Measurements from ENCODE around the gene CHURC1.
A peak's percentile ranks its signal among the peaks of the same experiment; 100 is the strongest.

CHURC1 gene

DNA sequence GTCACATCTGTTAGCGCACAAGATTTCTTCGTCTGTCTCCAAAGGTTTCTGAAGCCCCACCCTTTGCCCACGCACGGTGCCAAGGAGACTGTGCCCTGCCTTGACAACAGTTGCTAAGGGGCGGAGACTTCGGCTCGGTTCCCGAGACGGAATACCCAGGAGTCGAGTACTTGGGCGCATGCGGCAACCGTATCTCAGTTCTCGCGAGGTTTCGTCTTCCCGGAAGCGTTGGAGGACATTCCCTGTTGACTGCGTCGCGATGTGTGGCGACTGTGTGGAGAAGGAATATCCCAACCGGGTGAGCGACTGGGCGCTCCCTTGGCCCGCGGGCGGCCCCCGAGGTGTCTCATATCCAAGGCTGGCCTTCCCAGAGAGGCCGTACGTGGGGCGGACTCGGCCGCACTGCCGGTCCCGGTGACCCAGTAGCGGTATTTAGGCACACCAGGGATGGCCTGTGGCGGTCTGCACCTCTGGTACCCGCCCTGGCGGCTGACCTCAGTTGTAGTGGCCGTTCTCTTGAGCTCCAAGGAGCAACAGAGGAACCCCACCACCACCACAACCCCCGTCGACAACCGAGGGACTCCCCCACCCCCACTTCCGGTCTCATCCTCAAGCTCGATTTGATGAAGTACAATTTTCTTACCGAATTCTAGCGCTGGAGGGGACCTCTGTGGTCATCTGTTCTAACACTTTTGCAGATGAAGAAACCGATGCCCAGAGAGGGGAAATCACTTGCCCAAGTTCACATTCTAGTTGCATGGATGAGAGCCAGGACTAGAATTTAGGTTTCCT is at the start of gene CHURC1:
Gene CHURC1, plus strand, starts transcription at position 219 of the 792 bp plus-strand sequence. Its CDS starts 41 bp downstream, at position 260.
- peak; percentile 93 for DNase-seq (ENCODE audit: low read depth)
- peak within 1 kb of the TSS; percentile 98 for H3K4me3 ChIP-seq (ENCODE audit: low read length)

DNA sequence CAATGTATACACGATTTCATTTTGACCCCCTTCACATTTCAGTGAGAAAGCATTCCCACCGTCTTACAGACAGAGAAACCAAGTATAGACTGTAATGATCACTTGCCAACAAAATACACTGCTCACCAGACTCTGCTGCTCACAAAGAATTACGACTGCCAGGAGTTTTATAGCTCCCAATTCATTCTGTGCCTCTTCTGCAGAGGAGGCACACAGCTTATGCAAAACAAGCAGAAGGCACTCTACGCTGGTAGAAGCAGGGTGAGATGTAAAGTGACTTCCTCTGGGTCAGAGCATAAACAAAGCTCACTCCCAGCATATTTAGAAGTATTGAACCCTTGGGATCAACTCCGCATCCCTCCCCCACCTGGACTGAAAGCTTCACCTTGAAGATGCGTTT is 49.1 kb upstream of the CHURC1 start:
- no peak overlapping the region for H3K4me3 ChIP-seq (ENCODE audit: low read length)
- TF ChIP-seq, protein P1, sequence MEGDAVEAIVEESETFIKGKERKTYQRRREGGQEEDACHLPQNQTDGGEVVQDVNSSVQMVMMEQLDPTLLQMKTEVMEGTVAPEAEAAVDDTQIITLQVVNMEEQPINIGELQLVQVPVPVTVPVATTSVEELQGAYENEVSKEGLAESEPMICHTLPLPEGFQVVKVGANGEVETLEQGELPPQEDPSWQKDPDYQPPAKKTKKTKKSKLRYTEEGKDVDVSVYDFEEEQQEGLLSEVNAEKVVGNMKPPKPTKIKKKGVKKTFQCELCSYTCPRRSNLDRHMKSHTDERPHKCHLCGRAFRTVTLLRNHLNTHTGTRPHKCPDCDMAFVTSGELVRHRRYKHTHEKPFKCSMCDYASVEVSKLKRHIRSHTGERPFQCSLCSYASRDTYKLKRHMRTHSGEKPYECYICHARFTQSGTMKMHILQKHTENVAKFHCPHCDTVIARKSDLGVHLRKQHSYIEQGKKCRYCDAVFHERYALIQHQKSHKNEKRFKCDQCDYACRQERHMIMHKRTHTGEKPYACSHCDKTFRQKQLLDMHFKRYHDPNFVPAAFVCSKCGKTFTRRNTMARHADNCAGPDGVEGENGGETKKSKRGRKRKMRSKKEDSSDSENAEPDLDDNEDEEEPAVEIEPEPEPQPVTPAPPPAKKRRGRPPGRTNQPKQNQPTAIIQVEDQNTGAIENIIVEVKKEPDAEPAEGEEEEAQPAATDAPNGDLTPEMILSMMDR (conservative IDR thresholded peaks at IDR 0.05; ENCODE audit: low read depth, low read length) = no peak
- DNase-seq (ENCODE audit: low read depth) = no peak

More for the DNA sequence above, at the start of gene CHURC1:
- TF ChIP-seq, protein P1 (conservative IDR thresholded peaks at IDR 0.05; ENCODE audit: low read depth, low read length) = no peak

DNA sequence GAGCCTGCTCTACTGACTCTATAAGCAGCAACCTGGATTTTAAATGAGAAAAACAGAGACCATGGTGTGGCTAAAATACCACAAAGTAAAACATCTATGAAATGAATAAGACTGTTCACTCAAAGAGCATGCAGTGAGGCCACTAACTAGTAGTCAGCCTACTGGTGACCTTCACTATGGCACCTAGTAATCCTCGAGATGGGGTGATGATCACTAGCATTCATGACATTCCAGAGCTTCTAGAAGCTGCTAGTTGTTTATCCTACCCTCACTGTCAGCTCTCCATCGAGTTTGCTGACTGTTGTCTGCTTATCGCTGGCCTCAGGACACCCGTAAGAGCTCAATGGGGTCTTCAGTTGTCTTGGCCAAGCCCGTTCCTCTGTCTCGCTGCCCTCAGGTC is 48.3 kb upstream of the CHURC1 start:
- TF ChIP-seq, protein P1 (conservative IDR thresholded peaks at IDR 0.05; ENCODE audit: low read depth, low read length) = no peak
- DNase-seq (ENCODE audit: low read depth) = no peak
- no peak overlapping the region for H3K4me3 ChIP-seq (ENCODE audit: low read length)

DNA sequence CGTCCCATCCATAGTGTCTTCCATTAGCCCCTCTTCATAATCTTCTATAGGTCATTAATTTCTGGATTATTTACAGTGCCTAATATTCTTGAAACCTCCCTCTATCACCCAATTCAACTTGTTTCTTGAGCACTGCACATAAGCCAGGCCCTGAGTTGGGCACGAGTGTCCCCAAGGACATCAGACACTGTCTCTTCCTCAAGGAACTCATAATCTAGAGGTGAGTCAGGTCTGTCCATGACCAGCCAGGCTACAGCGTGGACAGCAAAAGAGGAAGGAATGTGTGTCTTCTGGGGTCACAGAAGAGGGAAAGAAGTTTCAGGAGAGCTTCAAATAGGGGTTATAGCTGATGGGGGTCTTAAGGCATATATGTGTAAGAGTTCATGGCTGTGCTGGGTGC is 47.1 kb upstream of the CHURC1 start:
- no peak overlapping the region for H3K4me3 ChIP-seq (ENCODE audit: low read length)
- TF ChIP-seq, protein P1 (conservative IDR thresholded peaks at IDR 0.05; ENCODE audit: low read depth, low read length) = no peak
- no peak for DNase-seq (ENCODE audit: low read depth)

DNA sequence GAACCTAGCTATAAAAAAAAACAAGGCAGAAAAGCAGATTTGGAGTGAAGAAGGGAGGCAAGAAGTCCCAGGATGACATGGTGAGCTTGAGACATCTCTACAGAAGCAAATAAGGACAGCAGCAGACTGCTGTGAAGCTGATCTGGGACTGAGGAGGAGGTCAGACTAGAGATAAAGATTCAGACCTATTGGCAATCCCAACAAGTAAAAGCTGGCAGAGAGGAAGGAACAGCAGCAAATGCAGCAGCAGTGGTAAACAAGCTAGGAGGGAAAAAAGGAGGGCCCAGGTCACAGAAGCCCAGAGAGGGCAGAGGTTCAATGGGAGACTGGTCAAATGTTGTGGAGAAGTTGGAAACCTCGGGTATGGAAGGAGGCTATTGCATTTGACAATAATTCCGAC is 45.9 kb upstream of the CHURC1 start:
- no peak overlapping the region for H3K4me3 ChIP-seq (ENCODE audit: low read length)
- TF ChIP-seq, protein P1 (conservative IDR thresholded peaks at IDR 0.05; ENCODE audit: low read depth, low read length) = no peak
- DNase-seq (ENCODE audit: low read depth) = no peak

DNA sequence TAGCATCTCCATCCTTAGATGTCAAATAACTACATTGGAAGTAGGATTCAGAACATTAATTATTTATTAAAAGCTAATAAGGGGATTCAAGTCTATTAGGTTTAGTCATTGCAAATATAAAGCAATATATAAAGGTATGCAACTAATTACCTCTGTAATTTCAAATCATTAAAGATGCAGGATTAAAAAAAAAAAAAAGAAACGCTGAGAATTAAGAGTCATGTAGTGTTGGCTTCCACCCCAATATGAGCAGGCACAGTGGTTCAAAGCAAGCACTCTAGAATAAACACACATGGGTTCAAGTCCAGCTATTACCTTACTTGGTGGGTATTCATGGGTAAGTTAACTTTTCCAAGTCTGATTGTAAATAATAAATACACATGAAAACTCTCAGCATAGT is 45.4 kb upstream of the CHURC1 start:
- TF ChIP-seq, protein P1 (conservative IDR thresholded peaks at IDR 0.05; ENCODE audit: low read depth, low read length) = no peak
- H3K4me3 ChIP-seq (ENCODE audit: low read length) = no peak overlapping the region
- no peak for DNase-seq (ENCODE audit: low read depth)

DNA sequence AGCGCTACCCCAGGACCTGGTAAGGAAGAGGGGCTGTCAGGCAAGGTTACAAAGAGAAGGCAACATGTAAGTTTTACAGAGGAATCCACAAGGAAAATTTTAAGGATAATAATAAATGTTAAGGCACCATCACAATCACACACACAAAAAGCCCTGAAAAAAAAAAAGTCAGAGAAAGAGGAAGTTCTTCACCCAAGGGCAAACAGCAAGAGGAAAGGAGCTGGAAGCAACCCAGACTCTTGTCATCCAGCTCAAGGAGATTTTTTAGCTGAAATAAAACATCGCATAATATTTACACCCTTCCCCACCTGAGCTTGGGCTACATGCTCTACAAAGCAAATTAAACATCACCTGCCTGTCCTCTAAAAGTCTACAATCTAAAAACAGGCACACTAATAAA is 44.1 kb upstream of the CHURC1 start:
- DNase-seq (ENCODE audit: low read depth) = no peak
- no peak overlapping the region for H3K4me3 ChIP-seq (ENCODE audit: low read length)
- TF ChIP-seq, protein P1 (conservative IDR thresholded peaks at IDR 0.05; ENCODE audit: low read depth, low read length) = no peak

Measured in retinal pigment epithelial cell (primary cell).